ENCODE results near the gene ERC1.
"Not testable (repeated sequence)": the region's sequence is repeated elsewhere in the genome, so short reads cannot be mapped to it uniquely, and the experiment has no call there.

Gene ERC1

DNA sequence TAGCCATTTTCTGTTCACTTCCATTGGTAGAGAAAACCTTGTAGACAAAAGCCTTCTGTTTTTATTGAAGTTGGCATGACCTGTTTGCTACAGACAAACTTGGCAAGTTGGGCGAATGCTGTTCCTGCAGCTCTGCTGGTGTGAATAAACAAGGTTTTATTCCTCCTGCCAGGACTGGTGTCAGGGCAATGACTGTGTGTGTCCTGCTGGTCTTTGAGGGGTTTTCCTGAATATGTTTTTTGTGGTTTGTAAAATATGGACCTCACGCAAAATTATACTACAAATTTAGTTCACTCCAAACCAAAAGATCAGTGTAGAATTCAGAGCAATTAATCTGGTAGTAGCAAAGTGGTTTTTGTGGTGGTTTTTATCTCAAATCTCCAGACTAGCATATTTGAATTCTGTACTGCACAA lies 140.8 kb downstream of the ERC1 start:
- peak; percentile 46 for DNase-seq

DNA sequence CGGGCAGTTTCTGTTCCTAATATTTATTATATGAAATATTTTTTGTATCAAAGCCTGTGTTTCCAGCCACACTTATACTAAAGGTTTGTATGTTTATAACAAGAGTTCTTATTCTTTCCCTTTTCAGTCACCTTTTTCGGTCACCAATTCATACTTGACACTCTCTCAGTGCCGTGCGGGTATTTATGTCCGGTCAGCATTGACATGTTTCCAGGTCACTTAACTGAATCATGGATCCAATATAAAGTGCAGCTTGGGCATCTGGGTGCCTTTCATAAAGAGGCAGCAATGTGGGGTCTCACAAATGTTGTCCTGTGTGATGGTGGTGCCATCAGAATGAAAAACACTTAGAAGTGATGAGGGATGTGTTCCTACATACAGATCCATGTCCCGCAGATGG lies 141.3 kb downstream of the ERC1 start:
- DNase-seq: no peak

DNA sequence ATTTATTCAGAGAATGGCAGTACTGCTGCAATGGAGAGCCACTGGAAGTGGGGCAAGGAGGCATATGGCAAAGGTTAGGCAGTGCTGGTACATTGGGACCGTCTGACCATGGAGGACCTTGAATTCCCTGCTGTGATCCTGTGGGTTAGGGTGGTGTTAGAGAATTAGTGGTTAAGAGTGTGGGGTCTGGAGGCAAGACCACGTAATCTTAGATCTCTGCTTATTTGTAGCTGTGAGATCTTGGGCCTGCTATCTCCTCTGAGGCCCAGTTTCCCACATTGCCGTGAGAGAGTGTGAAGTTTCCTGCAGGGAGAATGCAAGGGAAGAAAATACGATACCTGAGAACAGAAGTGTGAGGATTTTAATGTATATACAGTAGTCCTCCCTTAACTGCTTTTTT lies 147.7 kb downstream of the ERC1 start:
- no peak for DNase-seq

DNA sequence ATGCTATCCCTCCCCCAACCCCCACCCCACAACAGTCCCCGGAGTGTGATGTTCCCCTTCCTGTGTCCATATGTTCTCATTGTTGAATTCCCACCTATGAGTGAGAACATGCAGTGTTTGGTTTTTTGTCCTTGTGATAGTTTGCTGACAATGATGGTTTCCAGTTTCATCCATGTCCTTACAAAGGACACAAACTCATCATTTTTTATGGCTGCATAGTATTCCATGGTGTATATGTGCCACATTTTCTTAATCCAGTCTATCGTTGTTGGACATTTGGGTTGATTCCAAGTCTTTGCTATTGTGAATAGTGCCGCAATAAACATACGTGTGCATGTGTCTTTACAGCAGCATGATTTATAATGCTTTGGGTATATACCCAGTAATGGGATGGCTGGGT lies 155.7 kb downstream of the ERC1 start:
- DNase-seq: not testable (repeated sequence)

DNA sequence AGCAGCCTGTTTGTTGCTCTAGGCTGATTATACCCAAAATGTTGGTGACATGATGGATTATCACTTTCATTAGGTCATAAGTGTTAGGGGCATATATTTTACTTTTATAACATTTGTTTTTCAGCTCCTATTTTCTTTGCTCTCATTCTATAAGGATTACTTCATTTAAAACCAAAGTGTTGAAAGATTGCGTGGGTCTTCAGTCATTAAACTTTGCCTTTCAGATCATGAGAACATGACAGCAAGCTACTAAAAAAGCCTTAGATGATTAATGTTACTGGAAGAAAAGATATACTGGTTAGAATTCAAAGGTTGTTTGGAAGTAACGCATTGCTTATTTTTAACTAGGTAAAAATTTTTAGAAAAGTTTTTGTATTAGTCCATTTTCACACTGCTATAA lies 156.8 kb downstream of the ERC1 start:
- no peak for DNase-seq

DNA sequence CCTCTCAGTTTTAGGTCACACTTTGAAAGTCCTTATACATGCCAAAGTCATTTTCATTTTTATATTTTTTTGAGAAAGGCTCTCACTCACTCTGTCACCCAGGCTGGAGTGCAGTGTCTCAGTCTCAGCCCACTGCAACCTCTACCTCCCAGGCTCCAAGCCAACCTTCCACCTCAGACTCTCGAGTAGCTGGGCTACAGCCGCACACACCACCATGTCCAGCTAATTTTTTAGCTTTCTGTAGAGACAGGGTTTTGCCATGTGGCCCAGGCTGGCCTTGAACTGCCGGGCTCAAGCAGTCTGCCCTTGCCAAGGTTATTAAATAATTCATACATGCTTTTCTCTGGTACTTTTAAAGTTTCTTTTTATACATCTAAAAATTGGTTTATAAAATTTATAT lies 166.0 kb downstream of the ERC1 start:
- DNase-seq: no peak

DNA sequence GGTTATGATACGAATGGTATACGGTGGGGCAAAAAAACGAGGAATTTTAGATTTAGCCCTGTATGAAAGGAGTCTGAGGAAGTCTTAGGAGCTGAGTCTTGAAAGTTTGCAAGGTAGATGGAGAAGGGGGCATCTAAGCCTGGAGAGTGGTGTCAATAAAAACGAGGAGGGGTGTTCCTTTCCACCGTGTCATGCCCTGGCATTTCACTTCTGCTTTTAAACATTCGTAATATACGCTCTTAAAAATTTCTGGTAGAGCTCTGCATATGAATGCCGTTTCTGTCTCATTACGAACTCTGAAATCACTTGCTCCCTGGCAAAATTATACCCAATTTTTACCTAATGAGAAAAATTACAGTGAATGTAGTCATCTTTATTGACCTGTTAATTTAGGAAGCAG lies 170.2 kb downstream of the ERC1 start:
- no peak for DNase-seq

DNA sequence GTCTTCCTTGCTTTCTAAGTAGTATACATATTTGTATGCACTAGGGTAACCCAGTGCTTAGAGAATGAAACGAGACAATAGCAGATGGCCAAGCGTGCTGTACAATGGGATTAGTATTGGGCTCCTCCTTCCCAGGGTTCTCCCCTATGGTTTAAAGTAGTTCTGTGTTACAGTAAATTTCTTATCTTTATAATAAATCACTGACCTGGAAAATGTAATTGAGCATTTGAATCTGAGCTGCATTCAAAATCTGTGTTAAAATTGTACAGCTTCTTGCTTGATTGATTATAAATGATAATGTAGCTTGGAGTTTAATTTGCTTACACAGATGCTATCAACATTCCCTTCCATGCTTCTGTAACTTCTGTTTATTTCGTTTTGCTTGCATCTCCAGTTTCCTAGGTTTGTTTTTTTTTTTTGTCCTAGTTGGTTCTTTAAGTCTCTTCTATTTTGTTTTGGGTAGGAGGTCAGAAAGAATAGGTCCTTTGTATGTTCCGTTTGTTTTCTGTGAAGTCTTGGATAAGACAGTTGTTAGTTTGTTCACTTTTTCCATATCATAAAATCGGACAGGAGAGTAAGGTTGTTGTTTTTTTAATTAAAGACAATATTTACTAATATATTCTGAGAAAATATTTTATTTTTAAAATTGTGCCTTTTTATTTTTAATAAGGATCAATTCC lies 171.2 kb downstream of the ERC1 start:
- DNase-seq: peak; percentile 63

DNA sequence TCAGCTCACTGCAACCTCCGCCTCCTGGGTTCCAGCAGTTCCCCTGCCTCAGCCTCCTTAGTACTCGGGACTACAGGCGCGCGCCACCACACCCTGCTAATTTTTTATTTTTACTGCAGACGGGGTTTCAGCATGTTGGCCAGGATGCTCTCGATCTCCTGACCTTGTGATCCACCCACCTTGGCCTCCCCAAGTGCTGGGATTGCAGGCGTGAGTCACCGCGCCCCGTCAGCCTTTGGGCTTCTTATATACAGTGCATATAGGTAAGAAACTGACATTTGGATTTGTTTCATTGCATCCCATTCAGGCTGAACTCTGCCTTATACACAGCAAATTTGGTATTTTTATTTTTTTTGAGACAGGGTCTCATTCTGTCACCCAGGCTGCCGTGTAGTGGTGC lies 176.8 kb downstream of the ERC1 start:
- DNase-seq: no peak

DNA sequence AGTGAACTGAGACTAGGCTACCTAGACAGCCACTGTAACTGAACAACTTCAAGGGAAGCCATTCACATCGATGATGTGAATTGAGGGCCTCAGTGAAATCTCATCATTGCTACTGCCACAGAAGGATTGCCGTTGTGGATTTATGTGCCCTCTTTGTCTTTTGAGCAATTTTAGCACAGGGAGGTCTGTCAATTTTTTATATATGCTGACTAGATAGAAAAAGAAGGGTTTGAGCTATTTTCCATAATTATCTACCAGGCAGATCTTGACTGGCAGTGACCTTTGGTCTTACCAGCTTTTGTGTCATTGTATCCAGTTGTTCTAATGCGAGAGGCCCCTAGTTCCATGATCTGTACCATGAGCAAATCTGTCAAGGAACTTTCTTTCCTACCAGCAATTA lies 179.4 kb downstream of the ERC1 start:
- DNase-seq: no peak

DNA sequence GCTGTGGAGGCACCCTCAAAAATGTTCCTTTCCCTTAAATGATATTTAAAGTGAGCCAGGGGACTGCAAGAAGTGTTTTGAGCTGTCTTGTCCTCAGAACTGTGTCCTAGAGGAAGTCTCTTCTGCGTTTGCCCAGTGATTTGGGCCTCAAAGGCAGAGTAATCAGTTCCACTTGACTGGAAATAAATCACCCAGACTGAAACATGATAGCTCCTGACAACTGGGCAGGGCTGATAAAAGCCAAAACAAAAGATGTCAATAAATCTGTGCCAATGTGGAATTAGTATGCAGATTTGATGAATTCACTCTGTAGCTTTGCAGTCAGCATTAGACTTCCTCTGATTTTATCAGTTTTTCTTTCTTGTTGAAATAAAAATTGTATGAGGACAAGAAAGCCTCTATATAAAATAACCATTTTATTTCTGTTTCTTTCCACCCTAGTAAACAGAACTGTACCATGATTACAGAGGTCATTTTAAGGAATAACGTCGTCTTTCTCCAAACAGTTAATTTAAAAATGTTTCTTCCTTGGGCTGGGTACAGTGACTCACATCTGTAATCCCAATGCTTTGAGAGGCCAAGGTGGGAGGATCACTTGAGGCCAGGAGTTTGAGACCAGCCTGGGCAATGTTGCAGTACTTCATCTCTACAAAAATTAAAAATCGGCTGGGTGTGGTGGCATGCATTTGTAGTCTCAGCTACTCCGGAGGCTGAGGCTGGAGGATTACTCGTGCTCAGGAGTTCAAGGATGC lies 180.8 kb downstream of the ERC1 start:
- peak; percentile 75 for DNase-seq

DNA sequence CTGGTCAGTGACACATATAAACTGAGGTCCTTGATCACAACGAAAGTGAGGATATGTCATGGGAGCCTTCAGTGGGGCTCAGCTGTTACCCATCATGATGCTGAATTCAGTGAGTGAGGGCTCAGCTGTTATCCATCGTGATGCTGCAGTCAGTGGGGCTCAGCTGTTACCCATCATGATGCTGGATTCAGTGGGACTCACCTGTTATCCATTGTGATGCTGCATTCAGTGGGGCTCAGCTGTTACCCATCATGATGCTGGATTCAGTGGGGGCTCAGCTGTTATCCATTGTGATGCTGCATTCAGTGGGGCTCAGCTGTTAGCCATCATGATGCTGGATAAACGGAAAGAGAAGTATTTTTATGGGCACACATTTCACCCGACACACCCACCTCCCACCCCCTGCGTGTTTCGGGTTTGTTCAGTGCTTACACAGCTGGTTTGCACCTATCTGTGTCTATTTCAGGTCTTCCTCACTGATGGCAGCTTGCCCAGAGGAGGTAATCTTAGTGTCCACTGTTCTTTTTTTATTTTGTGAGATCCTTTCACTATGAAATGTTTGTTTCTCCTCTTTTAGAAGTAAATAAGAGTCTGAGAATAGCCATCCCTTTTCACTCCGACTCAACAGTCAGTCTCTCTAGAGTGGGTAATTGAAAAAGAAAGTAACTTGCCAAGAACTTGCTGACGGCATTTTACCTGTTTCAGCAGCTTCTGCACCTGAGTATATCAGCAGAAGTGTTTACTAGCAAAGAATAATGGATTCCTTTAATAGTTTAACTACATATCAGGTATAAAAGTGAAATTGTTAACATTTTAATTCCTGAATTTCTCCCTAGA lies 183.0 kb downstream of the ERC1 start:
- no peak for DNase-seq

DNA sequence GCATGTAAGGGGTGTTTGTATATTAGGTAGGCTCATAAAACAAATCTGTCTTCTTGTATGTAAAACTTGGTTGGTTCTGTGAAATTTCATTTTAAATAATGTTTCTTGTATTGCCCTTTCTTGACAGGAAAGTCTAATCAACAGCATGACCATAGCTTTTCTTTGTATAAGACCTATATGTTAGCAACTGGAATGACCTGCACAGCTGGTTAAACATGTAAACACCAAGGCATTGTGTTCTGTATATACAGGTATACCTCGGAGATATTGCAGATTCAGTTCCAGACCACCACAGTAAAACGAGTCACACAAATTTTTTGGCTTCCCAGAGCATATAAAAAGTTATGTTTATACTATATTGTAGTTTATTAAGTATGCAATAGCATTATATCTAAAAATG lies 183.6 kb downstream of the ERC1 start:
- DNase-seq: no peak

DNA sequence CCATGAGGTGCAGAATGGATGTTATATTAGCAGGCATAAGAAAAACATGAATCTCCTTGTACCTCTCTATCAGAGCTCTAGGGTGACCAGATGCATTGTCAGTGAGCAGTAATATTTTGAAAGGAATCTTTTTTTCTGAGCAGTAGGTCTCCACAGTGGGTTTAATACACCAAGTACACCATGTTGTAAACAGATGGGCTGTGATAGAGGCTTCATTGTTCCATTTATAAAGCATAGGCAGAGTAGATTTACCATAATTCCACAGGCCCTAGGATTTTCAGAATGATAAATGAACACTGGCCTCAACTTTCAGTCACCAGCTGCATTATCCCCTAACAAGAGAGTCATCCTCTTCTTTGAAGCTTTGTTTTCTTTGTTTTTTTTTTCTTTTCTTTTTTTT lies 185.2 kb downstream of the ERC1 start:
- DNase-seq: no peak

DNA sequence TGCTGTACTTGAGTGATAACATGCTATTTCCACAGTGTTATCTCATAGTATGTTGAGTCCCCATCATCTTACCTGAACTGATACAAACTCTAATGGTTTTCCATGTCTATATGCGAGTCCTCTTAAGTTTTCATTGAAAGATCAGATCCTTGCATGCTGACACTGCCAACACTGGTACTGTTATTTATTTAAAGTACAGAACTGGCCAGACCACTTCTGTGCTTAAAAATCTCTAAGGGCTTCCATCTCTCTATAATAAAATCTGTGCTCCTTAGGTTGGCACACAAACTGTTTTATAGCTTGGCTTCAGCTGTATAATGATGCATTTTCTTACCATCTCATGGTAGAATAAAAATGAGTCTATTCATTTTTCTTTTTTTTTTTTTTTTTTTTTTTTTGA lies 188.1 kb downstream of the ERC1 start:
- DNase-seq: no peak

DNA sequence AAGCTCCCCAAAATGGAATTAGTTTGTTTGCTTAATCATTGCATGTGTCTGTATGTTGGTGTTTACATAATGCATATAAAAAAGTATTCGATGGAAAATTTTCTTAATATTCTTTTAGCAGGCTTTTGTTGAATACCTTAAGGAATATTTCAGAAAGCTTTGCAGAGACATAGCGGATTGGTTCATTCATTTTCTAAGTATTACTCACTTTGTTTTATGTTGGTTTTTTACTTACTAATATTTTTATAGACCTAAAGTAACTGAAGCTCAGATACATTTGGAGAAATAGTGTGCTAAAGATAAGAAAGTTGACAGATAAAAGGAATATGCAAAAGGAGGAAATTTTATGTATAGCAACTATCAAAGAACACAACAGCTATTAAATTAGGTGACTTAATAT lies 191.0 kb downstream of the ERC1 start:
- no peak for DNase-seq

DNA sequence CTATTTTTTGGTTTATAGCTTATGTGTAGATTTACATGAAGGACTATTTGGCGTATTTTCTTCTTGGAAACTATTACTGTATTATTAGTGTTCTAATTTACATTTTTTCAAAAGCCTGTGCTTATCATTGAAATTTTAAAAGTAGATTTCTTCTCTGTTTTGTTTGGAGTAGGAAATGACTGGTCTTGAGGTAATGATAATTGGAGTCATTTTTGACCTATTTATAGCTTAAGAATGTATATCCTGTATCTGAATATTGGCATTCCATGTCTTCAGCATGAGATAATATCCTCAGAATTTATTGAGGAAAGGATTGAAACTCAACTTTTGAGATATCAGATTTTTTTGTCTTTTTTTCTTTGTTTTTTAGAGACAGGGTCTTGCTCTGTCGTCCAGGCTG lies 193.4 kb downstream of the ERC1 start:
- no peak for DNase-seq

DNA sequence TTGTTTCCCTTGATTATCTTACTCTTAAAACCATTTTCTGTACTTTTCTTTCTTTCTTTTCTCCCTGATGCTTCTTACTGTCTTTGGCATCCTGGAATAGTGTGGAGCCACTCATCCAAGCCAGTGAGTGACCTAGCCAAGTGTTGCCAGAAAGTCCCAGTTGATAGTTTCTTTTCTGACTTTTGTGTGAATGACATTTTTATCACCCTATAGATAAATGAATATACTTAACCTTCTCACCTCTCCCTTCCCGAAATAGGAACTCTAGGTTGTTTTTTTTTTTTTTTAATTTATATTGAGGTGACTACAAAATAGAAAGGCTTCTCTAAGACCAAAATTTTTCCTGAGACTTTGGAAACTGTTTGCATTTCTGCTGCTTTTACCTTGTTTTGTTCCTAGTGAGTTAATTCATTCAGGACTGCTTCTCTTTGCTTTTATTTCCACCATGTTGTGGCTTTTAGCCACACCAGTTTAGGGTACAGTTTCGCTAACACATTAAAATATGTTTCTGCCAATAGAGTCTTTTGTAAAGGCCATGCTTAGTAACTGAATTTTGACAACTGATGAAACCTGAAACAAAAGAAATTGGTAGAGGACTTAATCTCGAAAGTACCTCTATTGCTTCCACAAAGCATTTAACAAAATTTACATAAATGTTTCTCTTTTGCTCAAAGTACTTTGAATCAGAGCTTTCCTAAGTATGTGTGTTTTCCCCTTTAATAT lies 194.6 kb downstream of the ERC1 start:
- no peak for DNase-seq

DNA sequence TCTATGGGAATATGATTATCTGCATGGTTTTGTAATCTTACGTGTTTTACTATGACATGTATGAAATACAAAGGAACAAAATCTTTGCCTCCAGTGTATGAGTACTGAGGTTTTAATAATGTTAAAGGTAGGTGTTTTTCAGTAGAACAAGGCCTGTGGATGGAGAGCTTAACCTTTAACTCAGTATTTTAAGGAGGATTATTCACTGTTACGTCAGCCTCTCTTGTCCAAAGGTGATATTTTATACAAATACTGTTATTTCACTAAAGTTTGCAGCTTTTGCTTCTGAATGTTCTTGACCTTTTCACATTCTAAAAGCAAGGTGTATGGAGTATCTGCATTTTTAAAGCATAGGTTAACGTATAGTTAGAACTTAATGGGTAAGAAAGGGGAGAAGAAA lies 195.3 kb downstream of the ERC1 start:
- no peak for DNase-seq

DNA sequence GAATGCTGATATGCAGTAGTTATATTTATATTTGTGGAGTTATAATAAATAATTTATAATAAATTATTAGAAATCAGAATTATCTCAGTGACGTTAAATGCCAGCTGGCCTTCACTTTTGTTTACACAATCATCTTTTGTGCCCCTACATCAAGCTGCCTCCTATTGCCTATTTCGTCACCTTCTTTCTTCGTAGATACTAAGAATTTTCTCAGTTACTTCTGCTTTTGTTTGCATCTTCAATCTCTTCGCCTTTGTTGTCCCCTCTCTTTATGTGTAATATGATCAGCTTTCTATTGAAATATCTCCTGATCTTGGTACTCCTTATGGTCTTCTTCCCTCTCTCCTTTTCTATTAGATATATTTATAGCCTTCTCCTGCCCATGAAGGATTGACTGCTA lies 197.0 kb downstream of the ERC1 start:
- DNase-seq: no peak

DNA sequence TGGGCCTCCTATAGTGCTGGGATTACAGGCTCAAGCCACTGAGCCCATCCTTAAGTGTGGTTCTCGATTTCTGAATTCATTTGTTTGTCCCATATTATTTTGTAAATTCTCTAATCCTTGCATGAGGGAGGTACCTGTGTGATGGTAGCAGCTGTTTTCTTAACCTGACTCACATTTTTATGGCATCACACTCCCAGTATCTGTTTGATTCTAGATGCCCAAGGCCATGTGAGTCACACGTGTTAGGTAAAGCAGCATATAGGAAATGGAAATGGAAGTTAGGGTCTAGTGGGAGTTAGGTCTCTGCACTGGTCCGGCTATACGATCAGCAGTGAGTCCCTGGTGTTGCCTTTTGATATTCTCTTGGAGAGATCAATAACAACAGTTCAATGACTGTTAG lies 198.1 kb downstream of the ERC1 start:
- no peak for DNase-seq

DNA sequence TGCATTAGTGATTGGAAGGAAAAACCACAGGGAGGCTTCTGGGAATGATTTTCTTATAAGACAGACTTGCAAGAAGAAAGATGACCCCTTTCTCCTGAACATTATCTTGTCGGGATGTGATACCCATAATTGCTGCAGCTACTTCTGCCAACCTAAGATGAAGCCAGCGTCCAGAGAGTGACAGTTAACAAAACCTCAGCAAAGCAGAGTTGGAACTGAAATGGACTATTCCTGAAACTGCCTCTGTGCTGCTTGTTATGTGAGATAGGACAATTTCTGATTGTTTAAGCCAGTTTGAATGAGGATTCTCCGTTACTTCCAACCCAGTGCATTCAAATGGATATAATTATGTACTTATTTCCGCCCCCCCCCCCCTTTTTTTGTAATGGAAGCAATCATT lies 204.5 kb downstream of the ERC1 start:
- no peak for DNase-seq

DNA sequence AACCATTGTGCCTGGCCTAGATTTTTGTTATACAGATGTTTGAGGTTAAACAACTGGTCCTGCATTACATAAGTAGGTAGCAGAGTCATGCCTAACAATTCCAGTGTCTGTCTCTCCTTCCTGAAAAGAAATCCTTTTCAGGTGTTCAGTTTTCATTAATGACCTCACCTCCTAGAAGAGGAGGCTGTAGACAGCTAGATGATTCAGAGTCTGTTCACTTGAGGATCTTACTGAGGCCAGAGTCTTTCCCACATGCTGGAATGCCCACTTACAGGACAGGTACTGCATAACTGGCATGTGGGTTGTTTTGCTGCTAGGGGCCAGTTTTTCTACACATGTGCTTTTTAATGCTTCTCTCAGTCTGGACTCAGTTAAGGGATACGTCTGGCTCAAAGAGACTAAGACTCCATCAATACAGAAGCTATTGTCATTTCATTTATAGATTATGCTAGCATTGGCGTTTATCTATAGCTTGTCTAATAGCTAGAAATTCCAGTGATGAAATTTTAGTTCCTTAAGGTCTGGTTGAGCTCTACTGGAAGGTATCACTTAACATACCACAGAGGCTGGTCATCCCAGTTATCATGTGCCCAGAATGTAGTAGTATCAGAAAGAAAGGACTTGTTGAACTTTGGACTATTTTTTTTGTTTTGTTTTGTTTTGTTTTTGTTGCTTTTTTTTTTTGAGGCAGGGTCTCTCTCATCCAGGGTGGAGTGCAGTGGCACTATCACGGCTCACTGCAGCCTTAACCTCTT lies 206.4 kb downstream of the ERC1 start:
- DNase-seq: no peak
